ENCODE measurements around the gene SCYGR1. TPM values are rescaled to one million over a fixed set of nuclear protein-coding genes. Genes with fewer than 3 reads are reported as not detected.
"Not testable (repeated sequence)": the region's sequence is repeated elsewhere in the genome, so short reads cannot be mapped to it uniquely, and the experiment has no call there.

SCYGR1 gene
- total RNA-seq, 1 experiment from 2014 or later, result not detected

GRCh38 chr2:227373389-227373788 is 14.4 kb downstream of the SCYGR1 start:
- no peaks in the 10 kb centered on the region for H3K27me3 ChIP-seq (replicated peaks)
- H3K9me3 ChIP-seq (replicated peaks), result no peaks in the 10 kb centered on the region
- H3K27ac ChIP-seq, result no peak overlapping the region
- no peaks in the 10 kb centered on the region for H3K36me3 ChIP-seq
- H3K4me3 ChIP-seq, result no peak overlapping the region
- DNase-seq (ENCODE audit: low read depth in 1 of 2, low spot score in 2 of 2), result no peak
- H3K4me1 ChIP-seq (replicated peaks), result peaks cover 26% of the 10 kb centered on the region

- Histone ChIP-seq H3K27me3 (replicated peaks) (no peaks in the 10 kb centered on the region), H3K4me1 (replicated peaks) (peaks cover 31% of the 10 kb centered on the region), H3K9me3 (replicated peaks) (no peaks in the 10 kb centered on the region), H3K27ac (peak overlapping the region; percentile 74), H3K4me3 (no peak overlapping the region), H3K36me3 (no peaks in the 10 kb centered on the region)
- peak; percentile 58 to 64 for DNase-seq (ENCODE audit: low read depth in 1 of 2, low spot score in 2 of 2)
Measured at GRCh38 chr2:227370791-227371312, 16.9 kb downstream of the SCYGR1 start.

GRCh38 chr2:227370092-227370491 is 17.7 kb downstream of the SCYGR1 start:
- DNase-seq (ENCODE audit: low read depth in 1 of 2, low spot score in 2 of 2), result no peak
- peak overlapping the region; percentile 74 for H3K27ac ChIP-seq
- peaks cover 31% of the 10 kb centered on the region for H3K4me1 ChIP-seq (replicated peaks)
- H3K4me3 ChIP-seq, result no peak overlapping the region
- no peaks in the 10 kb centered on the region for H3K9me3 ChIP-seq (replicated peaks)
- H3K36me3 ChIP-seq, result no peaks in the 10 kb centered on the region
- no peaks in the 10 kb centered on the region for H3K27me3 ChIP-seq (replicated peaks)

GRCh38 chr2:227368574-227368973 is 19.2 kb downstream of the SCYGR1 start:
- H3K4me1 ChIP-seq (replicated peaks), result peaks cover 31% of the 10 kb centered on the region
- no peak for DNase-seq (ENCODE audit: low read depth in 1 of 2, low spot score in 2 of 2)
- no peak overlapping the region for H3K27ac ChIP-seq
- no peaks in the 10 kb centered on the region for H3K27me3 ChIP-seq (replicated peaks)
- H3K4me3 ChIP-seq, result no peak overlapping the region
- H3K9me3 ChIP-seq (replicated peaks), result no peaks in the 10 kb centered on the region
- no peaks in the 10 kb centered on the region for H3K36me3 ChIP-seq

GRCh38 chr2:227367427-227367795 is 20.3 kb downstream of the SCYGR1 start:
- H3K36me3 ChIP-seq, result no peaks in the 10 kb centered on the region
- DNase-seq (ENCODE audit: low read depth in 1 of 2, low spot score in 2 of 2), result no peak
- H3K27me3 ChIP-seq (replicated peaks), result no peaks in the 10 kb centered on the region
- H3K9me3 ChIP-seq (replicated peaks), result no peaks in the 10 kb centered on the region
- peaks cover 31% of the 10 kb centered on the region for H3K4me1 ChIP-seq (replicated peaks)
- H3K27ac ChIP-seq, result no peak overlapping the region
- no peak overlapping the region for H3K4me3 ChIP-seq

- Histone ChIP-seq H3K27ac (no peak overlapping the region), H3K4me1 (replicated peaks) (peaks cover 31% of the 10 kb centered on the region), H3K4me3 (no peak overlapping the region), H3K9me3 (replicated peaks) (no peaks in the 10 kb centered on the region), H3K36me3 (no peaks in the 10 kb centered on the region), H3K27me3 (replicated peaks) (no peaks in the 10 kb centered on the region)
- peak in 1 of 2 experiments; percentile 28 for DNase-seq (ENCODE audit: low read depth in 1 of 2, low spot score in 2 of 2)
Measured at GRCh38 chr2:227366769-227367426, 20.9 kb downstream of the SCYGR1 start.

- H3K27ac ChIP-seq, result no peak overlapping the region
- 0 out of 2 replicates have a peak, but pooled peaks cover under 1% of the 10 kb centered on the region for H3K36me3 ChIP-seq
- H3K4me1 ChIP-seq (replicated peaks), result peaks cover 20% of the 10 kb centered on the region
- H3K4me3 ChIP-seq, result no peak overlapping the region
- H3K9me3 ChIP-seq (replicated peaks), result no peaks in the 10 kb centered on the region
- H3K27me3 ChIP-seq (replicated peaks), result no peaks in the 10 kb centered on the region
- DNase-seq (ENCODE audit: low read depth in 1 of 2, low spot score in 2 of 2), result no peak
Measured at GRCh38 chr2:227365833-227366232, 21.9 kb downstream of the SCYGR1 start.

GRCh38 chr2:227364585-227365263 is 23.0 kb downstream of the SCYGR1 start:
- H3K27me3 ChIP-seq (replicated peaks); H3K36me3 ChIP-seq; H3K9me3 ChIP-seq (replicated peaks); H3K4me1 ChIP-seq (replicated peaks); DNase-seq (ENCODE audit: low read depth in 1 of 2, low spot score in 2 of 2); H3K4me3 ChIP-seq; H3K27ac ChIP-seq: not testable (repeated sequence)

GRCh38 chr2:227363756-227364155 is 24.0 kb downstream of the SCYGR1 start:
- Histone ChIP-seq H3K27me3 (replicated peaks) (no peaks in the 10 kb centered on the region), H3K4me3 (no peak overlapping the region), H3K4me1 (replicated peaks) (peaks cover 5% of the 10 kb centered on the region), H3K9me3 (replicated peaks) (no peaks in the 10 kb centered on the region), H3K27ac (no peak overlapping the region), H3K36me3 (peaks cover 3% of the 10 kb centered on the region; the same call in 1 of the 2 replicates)
- DNase-seq (ENCODE audit: low read depth in 1 of 2, low spot score in 2 of 2), result no peak

GRCh38 chr2:227360351-227360750 is 27.4 kb downstream of the SCYGR1 start:
- DNase-seq (ENCODE audit: low read depth in 1 of 2, low spot score in 2 of 2), result no peak
- Histone ChIP-seq H3K9me3 (replicated peaks) (no peaks in the 10 kb centered on the region), H3K4me3 (no peak overlapping the region), H3K27me3 (replicated peaks) (no peaks in the 10 kb centered on the region), H3K27ac (no peak overlapping the region), H3K36me3 (peaks cover 29% of the 10 kb centered on the region), H3K4me1 (replicated peaks) (no peaks in the 10 kb centered on the region)

- Histone ChIP-seq H3K27ac (no peak overlapping the region), H3K27me3 (replicated peaks) (no peaks in the 10 kb centered on the region), H3K4me1 (replicated peaks) (peaks cover 7% of the 10 kb centered on the region), H3K4me3 (no peak overlapping the region), H3K9me3 (replicated peaks) (no peaks in the 10 kb centered on the region), H3K36me3 (peaks cover 15% of the 10 kb centered on the region)
- DNase-seq (ENCODE audit: low read depth in 1 of 2, low spot score in 2 of 2), result no peak
Measured at GRCh38 chr2:227351639-227352038, 36.1 kb downstream of the SCYGR1 start.

- H3K27me3 ChIP-seq (replicated peaks), result no peaks in the 10 kb centered on the region
- peaks cover 20% of the 10 kb centered on the region for H3K4me1 ChIP-seq (replicated peaks)
- H3K27ac ChIP-seq, result no peak overlapping the region
- no peak overlapping the region for H3K4me3 ChIP-seq
- DNase-seq (ENCODE audit: low read depth in 1 of 2, low spot score in 2 of 2), result no peak
- H3K9me3 ChIP-seq (replicated peaks), result no peaks in the 10 kb centered on the region
- peaks cover 4% of the 10 kb centered on the region; the same call in 1 of the 2 replicates for H3K36me3 ChIP-seq
Measured at GRCh38 chr2:227349989-227350612, 37.6 kb downstream of the SCYGR1 start.

- H3K27me3 ChIP-seq (replicated peaks), result no peaks in the 10 kb centered on the region
- no peaks in the 10 kb centered on the region for H3K9me3 ChIP-seq (replicated peaks)
- H3K36me3 ChIP-seq, result peaks cover 4% of the 10 kb centered on the region; the same call in 1 of the 2 replicates
- H3K4me1 ChIP-seq (replicated peaks), result peaks cover 25% of the 10 kb centered on the region
- no peak overlapping the region for H3K4me3 ChIP-seq
- no peak for DNase-seq (ENCODE audit: low read depth in 1 of 2, low spot score in 2 of 2)
- no peak overlapping the region for H3K27ac ChIP-seq
Measured at GRCh38 chr2:227348324-227348723, 39.4 kb downstream of the SCYGR1 start.

GRCh38 chr2:227347117-227347516 is 40.6 kb downstream of the SCYGR1 start:
- Histone ChIP-seq H3K27ac (no peak overlapping the region), H3K4me3 (no peak overlapping the region), H3K36me3 (peaks cover 7% of the 10 kb centered on the region; the same call in 1 of the 2 replicates), H3K27me3 (replicated peaks) (no peaks in the 10 kb centered on the region), H3K4me1 (replicated peaks) (peaks cover 25% of the 10 kb centered on the region), H3K9me3 (replicated peaks) (no peaks in the 10 kb centered on the region)
- no peak for DNase-seq (ENCODE audit: low read depth in 1 of 2, low spot score in 2 of 2)
